DMS153 treated with DMSO at 0.1 percent for 48 hours (cell line): ENCODE results near the gene C11orf16.
"Not testable (repeated sequence)": the region's sequence is repeated elsewhere in the genome, so short reads cannot be mapped to it uniquely, and the experiment has no call there.

Experiments used
- DNase-seq: peaks from one replicate; lab custom pipeline; 2025; ENCODE audit not compliant: unreplicated experiment; lab: John Stamatoyannopoulos, UW

Gene C11orf16

GRCh38 chr11:8899119-8899753, 33.5 kb downstream of the C11orf16 start:
- no peak for DNase-seq

GRCh38 chr11:8891185-8891584, 41.6 kb downstream of the C11orf16 start:
- DNase-seq = not testable (repeated sequence)

DNA sequence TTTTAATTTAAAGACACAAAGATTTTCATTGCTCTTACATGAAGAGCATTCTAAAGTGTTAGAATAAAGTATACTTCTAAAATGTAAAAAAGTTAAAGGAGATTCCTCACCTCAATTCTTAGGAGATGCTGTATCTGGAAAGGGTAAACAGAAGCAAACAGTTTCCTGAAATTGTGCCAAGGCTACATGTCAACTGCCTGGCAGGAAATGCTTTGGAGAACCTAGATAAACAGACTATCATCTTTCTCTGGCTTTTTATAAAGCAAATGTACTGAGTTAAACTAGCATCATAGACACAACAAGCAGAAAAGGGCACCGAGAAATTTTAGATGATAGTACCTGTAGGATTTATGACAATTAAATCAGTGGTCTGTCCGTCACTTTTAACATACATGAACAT, 46.4 kb downstream of the C11orf16 start:
- DNase-seq = peak; percentile 52

DNA sequence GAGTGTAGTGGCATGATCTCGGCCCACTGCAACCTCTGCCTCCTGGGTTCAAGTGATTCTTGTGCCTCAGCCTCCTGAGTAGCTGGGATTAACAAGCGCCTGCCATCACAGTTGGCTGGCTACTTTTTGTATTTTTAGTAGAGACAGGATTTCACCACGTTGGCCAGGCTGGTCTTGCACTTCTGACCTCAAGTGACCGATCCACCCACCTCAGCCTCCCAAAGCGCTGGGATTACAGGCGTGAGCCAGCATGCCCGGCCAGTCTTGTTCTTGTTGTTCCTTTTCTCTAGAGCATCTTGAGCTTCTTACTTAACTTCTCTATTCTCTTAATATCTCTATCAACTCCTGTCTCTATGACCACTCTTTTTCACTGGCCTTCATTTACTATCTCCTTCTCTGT, 51.2 kb downstream of the C11orf16 start:
- not testable (repeated sequence) for DNase-seq

DNA sequence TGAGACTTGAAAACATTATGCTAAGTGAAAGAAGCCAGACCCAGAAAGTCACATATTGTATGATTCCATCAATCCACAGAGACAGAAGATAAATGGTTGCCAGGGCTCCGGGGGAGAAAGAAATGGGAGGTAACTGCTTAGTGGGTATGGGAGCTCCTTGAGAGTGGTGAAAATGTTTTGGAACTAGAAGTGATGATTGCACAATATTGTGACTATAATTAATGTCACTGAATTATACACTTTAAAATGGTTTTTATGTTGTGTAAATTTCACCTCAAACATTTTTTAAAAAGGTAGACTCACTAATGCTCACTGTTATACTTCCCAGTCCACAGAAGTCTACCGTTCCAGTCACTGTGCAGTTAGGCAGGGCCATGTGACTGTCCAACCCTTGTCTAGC, 54.0 kb downstream of the C11orf16 start:
- no peak for DNase-seq

DNA sequence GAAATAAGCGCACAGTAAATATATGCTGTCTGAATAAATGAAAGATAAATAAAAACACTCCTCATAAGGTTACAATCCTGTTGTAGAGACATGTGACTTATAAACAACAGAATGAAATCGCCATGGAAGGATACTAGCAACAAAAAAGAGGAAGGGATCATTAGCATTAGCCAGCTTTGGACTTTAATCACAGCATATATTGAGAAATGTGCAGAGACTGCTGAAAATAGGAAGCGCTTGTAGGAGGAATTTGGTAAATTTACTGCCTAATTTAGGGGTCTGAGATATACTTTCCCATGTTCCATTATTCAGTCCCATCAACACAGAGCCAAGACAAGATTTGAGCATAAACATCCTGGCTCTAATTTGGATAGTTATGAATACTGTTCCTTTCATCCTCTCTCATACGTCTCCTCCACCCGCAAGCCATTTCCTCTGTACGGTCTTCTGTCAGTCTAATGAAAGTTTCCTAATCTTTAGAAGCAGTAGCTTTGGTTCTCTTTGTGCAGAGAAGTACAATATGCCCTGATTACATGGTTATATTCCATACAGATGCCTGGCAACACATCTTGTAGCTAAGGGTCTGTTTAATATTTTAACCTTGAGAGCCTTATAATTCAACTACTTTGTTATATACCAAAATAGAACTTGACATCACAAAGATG, 58.9 kb downstream of the C11orf16 start:
- DNase-seq = no peak

DNA sequence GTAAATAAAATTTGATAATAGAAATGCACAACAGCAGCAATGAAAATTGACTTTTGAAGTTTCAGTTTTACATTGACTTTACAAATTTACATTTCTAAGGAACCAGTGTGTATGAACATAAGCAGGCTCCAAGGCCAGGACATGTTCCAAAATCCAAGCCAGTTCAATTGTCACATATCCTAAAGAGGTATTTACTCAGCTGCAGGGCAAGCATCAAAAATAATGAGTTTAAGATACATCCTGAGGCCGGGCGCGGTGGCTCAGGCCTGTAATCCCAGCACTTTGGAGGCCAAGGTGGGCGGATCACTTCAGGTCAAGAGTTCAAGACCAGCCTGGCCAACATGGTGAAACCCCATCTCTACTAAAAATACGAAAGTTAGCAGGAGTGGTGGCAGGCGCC, 60.8 kb downstream of the C11orf16 start:
- DNase-seq = peak; percentile 4

- DNase-seq = peak; percentile 33
Measured at GRCh38 chr11:8871171-8871775, 61.5 kb downstream of the C11orf16 start.

- DNase-seq = peak; percentile 5
Measured at GRCh38 chr11:8870411-8871170, 62.2 kb downstream of the C11orf16 start.
